Activated CD4-positive, alpha-beta memory T cell treated with anti-CD3 and anti-CD28 coated beads, Interleukin-2, amount 10 ng/mL, durations not matched to agents 7 days and 5 days (primary cell): Measurements from ENCODE around the gene ZNF232. TPM values are rescaled to one million over a fixed set of nuclear protein-coding genes. Genes with fewer than 3 reads are reported as not detected.

Experiments used
- total RNA-seq, 2 experiments: library from RNA; stranded (reverse); gene quantifications; one replicate each; pipeline ENCODE4 v1.2.3, GENCODE V29; 2021

The ZNF232 gene
- total RNA-seq, 2 experiments from 2014 or later: 6.4 to 6.7 TPM

Other genes starting within 250 kb of the ZNF232 start
- under 1 TPM; 0.58 to 0.98 TPM for gene C17orf107, start 212.3 kb downstream of the ZNF232 start, total RNA-seq
- under 1 TPM; 0.33 to 0.43 TPM for gene CHRNE, start 208.8 kb downstream of the ZNF232 start, total RNA-seq
- gene GP1BA, start 179.6 kb downstream of the ZNF232 start, total RNA-seq: not detected
- 10 to 100 TPM; 62.8 to 71.0 TPM for gene SLC25A11, start 171.8 kb downstream of the ZNF232 start, total RNA-seq
- gene RNF167, start 171.6 kb downstream of the ZNF232 start, total RNA-seq: 100 to 1,000 TPM; 249 to 261 TPM
- gene PFN1, start 163.3 kb downstream of the ZNF232 start, total RNA-seq: 1,000 to 10,000 TPM; 2,149 to 2,220 TPM
- 10 to 100 TPM; 26.8 to 33.0 TPM for gene ENO3, start 160.8 kb downstream of the ZNF232 start, total RNA-seq
- gene SPAG7, start 144.1 kb downstream of the ZNF232 start, total RNA-seq: 10 to 100 TPM; 53.0 to 58.2 TPM
- gene CAMTA2, start 124.2 kb downstream of the ZNF232 start, total RNA-seq: 10 to 100 TPM; 73.2 to 80.1 TPM
- under 1 TPM in 1 of 2 experiments, not detected in 1; 0.25 TPM for gene INCA1, start 114.4 kb downstream of the ZNF232 start, total RNA-seq
- 10 to 100 TPM; 37.4 to 38.5 TPM for gene KIF1C, start 113.9 kb downstream of the ZNF232 start, total RNA-seq
- under 1 TPM; 0.65 to 0.68 TPM for gene SLC52A1, start 76.5 kb downstream of the ZNF232 start, total RNA-seq
- 1 to 10 TPM; 2.9 to 3.4 TPM for gene ZFP3, start 33.4 kb downstream of the ZNF232 start, total RNA-seq
- under 1 TPM; 0.08 to 0.10 TPM for gene USP6, start 4.2 kb upstream of the ZNF232 start, total RNA-seq
- gene ZNF594, start 80.0 kb upstream of the ZNF232 start, total RNA-seq: 1 to 10 TPM; 7.0 to 8.6 TPM
- not detected for gene SCIMP, start 123.0 kb upstream of the ZNF232 start, total RNA-seq
- gene RABEP1, start 170.4 kb upstream of the ZNF232 start, total RNA-seq: 10 to 100 TPM; 37.3 to 37.8 TPM